ENCODE results near the gene TMEM131L.
"Not testable (repeated sequence)": the region's sequence is repeated elsewhere in the genome, so short reads cannot be mapped to it uniquely, and the experiment has no call there.

The TMEM131L gene

GRCh38 chr4:153564630-153565525, 98.7 kb downstream of the TMEM131L start:
- no peak for DNase-seq
- POLR2A ChIA-PET = no interaction called here
- Histone ChIP-seq H3K36me3 (ENCODE audit: control insufficient read depth in 4 of 4, insufficient read depth in 4 of 4, low read length in 3 of 4) (peaks cover 11 to 27% (median 18%) of the 10 kb centered on the region in 4 experiments), H3K4me3 (ENCODE audit: control insufficient read depth in 1 of 7, extremely low read depth in 1 of 7, insufficient read depth in 4 of 7, low read depth in 2 of 7, low read length in 6 of 7) (no peak overlapping the region), H3K27ac (ENCODE audit: insufficient read depth in 1 of 2, low read depth in 1 of 2, low read length in 2 of 2, poor library complexity in 1 of 2, severe bottlenecking in 2 of 2) (no peak overlapping the region), H3K4me1 (ENCODE audit: control extremely low read depth in 1 of 4, control insufficient read depth in 4 of 4, insufficient read depth in 4 of 4, low read length in 3 of 4) (no peaks in the 10 kb centered on the region), H3K27me3 (replicated peaks in 2 of 5; ENCODE audit: control insufficient read depth in 4 of 5, insufficient read depth in 5 of 5, low read length in 4 of 5) (no peaks in the 10 kb centered on the region), H3K9me3 (ENCODE audit: control extremely low read depth in 1 of 5, control insufficient read depth in 4 of 5, insufficient read depth in 2 of 5, low read depth in 1 of 5, low read length in 4 of 5) (peaks cover 0 to 8% (median 1%) of the 10 kb centered on the region in 5 experiments)
- CTCF ChIA-PET = interaction anchor here (0.8 to 2.6 kb wide), 3 partner anchors 9 to 148 kb away, joined by 3 to 8 read pairs (median 3); no protein-coding TSS in a partner anchor
- 98% methylated on average over 5 of the region's 7 CpGs for WGBS (ENCODE audit: insufficient coverage)

GRCh38 chr4:153566631-153567150, 100.5 kb downstream of the TMEM131L start:
- Histone ChIP-seq H3K4me3 (ENCODE audit: control insufficient read depth in 1 of 7, extremely low read depth in 1 of 7, insufficient read depth in 4 of 7, low read depth in 2 of 7, low read length in 6 of 7) (no peak overlapping the region), H3K9me3 (ENCODE audit: control extremely low read depth in 1 of 5, control insufficient read depth in 4 of 5, insufficient read depth in 2 of 5, low read depth in 1 of 5, low read length in 4 of 5) (no peaks in the 10 kb centered on the region), H3K36me3 (ENCODE audit: control insufficient read depth in 4 of 4, insufficient read depth in 4 of 4, low read length in 3 of 4) (peaks cover 6 to 13% (median 8%) of the 10 kb centered on the region in 4 experiments), H3K4me1 (ENCODE audit: control extremely low read depth in 1 of 4, control insufficient read depth in 4 of 4, insufficient read depth in 4 of 4, low read length in 3 of 4) (no peaks in the 10 kb centered on the region), H3K27me3 (replicated peaks in 2 of 5; ENCODE audit: control insufficient read depth in 4 of 5, insufficient read depth in 5 of 5, low read length in 4 of 5) (no peaks in the 10 kb centered on the region), H3K27ac (ENCODE audit: insufficient read depth in 1 of 2, low read depth in 1 of 2, low read length in 2 of 2, poor library complexity in 1 of 2, severe bottlenecking in 2 of 2) (no peak overlapping the region)
- ChIA-PET POLR2A (interaction anchor here (0.6 kb wide), 1 partner anchor 386 kb away, joined by 3 read pairs; no protein-coding TSS in a partner anchor), CTCF (interaction anchor here (1.7 kb wide), 1 partner anchor 226 kb away, joined by 3 read pairs; no protein-coding TSS in a partner anchor)
- 93% methylated on average over 6 of the region's 8 CpGs for WGBS (ENCODE audit: insufficient coverage)
- DNase-seq = no peak

- H3K9me3 ChIP-seq (ENCODE audit: control extremely low read depth in 1 of 5, control insufficient read depth in 4 of 5, insufficient read depth in 2 of 5, low read depth in 1 of 5, low read length in 4 of 5); DNase-seq; H3K4me1 ChIP-seq (ENCODE audit: control extremely low read depth in 1 of 4, control insufficient read depth in 4 of 4, insufficient read depth in 4 of 4, low read length in 3 of 4); H3K4me3 ChIP-seq (ENCODE audit: control insufficient read depth in 1 of 7, extremely low read depth in 1 of 7, insufficient read depth in 4 of 7, low read depth in 2 of 7, low read length in 6 of 7); H3K27ac ChIP-seq (ENCODE audit: insufficient read depth in 1 of 2, low read depth in 1 of 2, low read length in 2 of 2, poor library complexity in 1 of 2, severe bottlenecking in 2 of 2); H3K27me3 ChIP-seq (replicated peaks in 2 of 5; ENCODE audit: control insufficient read depth in 4 of 5, insufficient read depth in 5 of 5, low read length in 4 of 5): not testable (repeated sequence)
- ChIA-PET CTCF (interaction anchor here (1.2 to 1.7 kb wide), 3 partner anchors 84 to 227 kb away, joined by 3 to 4 read pairs (median 3); no protein-coding TSS in a partner anchor), POLR2A (interaction anchor here (0.6 kb wide), 1 partner anchor 387 kb away, joined by 3 read pairs; no protein-coding TSS in a partner anchor)
- H3K36me3 ChIP-seq (ENCODE audit: control insufficient read depth in 4 of 4, insufficient read depth in 4 of 4, low read length in 3 of 4) = peaks cover 6 to 13% (median 9%) of the 10 kb centered on the region in 4 experiments
- 80% methylated on average over 1 of the region's 3 CpGs for WGBS (ENCODE audit: insufficient coverage)
Measured at GRCh38 chr4:153567660-153568059, 101.5 kb downstream of the TMEM131L start.

GRCh38 chr4:153570228-153570973, 104.2 kb downstream of the TMEM131L start:
- Histone ChIP-seq H3K36me3 (ENCODE audit: control insufficient read depth in 4 of 4, insufficient read depth in 4 of 4, low read length in 3 of 4) (peaks cover 0 to 10% (median 2%) of the 10 kb centered on the region in 4 experiments), H3K27ac (ENCODE audit: insufficient read depth in 1 of 2, low read depth in 1 of 2, low read length in 2 of 2, poor library complexity in 1 of 2, severe bottlenecking in 2 of 2) (no peak overlapping the region), H3K9me3 (ENCODE audit: control extremely low read depth in 1 of 5, control insufficient read depth in 4 of 5, insufficient read depth in 2 of 5, low read depth in 1 of 5, low read length in 4 of 5) (no peaks in the 10 kb centered on the region), H3K4me3 (ENCODE audit: control insufficient read depth in 1 of 7, extremely low read depth in 1 of 7, insufficient read depth in 4 of 7, low read depth in 2 of 7, low read length in 6 of 7) (no peak overlapping the region), H3K4me1 (ENCODE audit: control extremely low read depth in 1 of 4, control insufficient read depth in 4 of 4, insufficient read depth in 4 of 4, low read length in 3 of 4) (peaks cover 0 to 11% (median 4%) of the 10 kb centered on the region in 4 experiments), H3K27me3 (replicated peaks in 2 of 5; ENCODE audit: control insufficient read depth in 4 of 5, insufficient read depth in 5 of 5, low read length in 4 of 5) (no peaks in the 10 kb centered on the region)
- WGBS (ENCODE audit: insufficient coverage) = 91% methylated on average over 7 of the region's 12 CpGs
- DNase-seq = no peak
- ChIA-PET CTCF (interaction anchor here (1.5 kb wide), 1 partner anchor 23 kb away, joined by 3 read pairs; no protein-coding TSS in a partner anchor), POLR2A (no interaction called here)

- no peak overlapping the region for H3K27ac ChIP-seq (ENCODE audit: insufficient read depth in 1 of 2, low read depth in 1 of 2, low read length in 2 of 2, poor library complexity in 1 of 2, severe bottlenecking in 2 of 2)
- no peaks in the 10 kb centered on the region for H3K9me3 ChIP-seq (ENCODE audit: control extremely low read depth in 1 of 5, control insufficient read depth in 4 of 5, insufficient read depth in 2 of 5, low read depth in 1 of 5, low read length in 4 of 5)
- WGBS (ENCODE audit: insufficient coverage) = 98% methylated on average over 3 of the region's 4 CpGs
- ChIA-PET CTCF (interaction anchor here (0.7 to 4.2 kb wide), 5 partner anchors 10 to 426 kb away, joined by 3 to 62 read pairs (median 4); partner anchors contain the start of gene MND1), POLR2A (no interaction called here)
- H3K4me1 ChIP-seq (ENCODE audit: control extremely low read depth in 1 of 4, control insufficient read depth in 4 of 4, insufficient read depth in 4 of 4, low read length in 3 of 4) = peaks cover 0 to 11% (median 4%) of the 10 kb centered on the region in 4 experiments
- H3K4me3 ChIP-seq (ENCODE audit: control insufficient read depth in 1 of 7, extremely low read depth in 1 of 7, insufficient read depth in 4 of 7, low read depth in 2 of 7, low read length in 6 of 7) = no peak overlapping the region
- no peak for DNase-seq
- peaks cover 0 to 10% (median 2%) of the 10 kb centered on the region in 4 experiments for H3K36me3 ChIP-seq (ENCODE audit: control insufficient read depth in 4 of 4, insufficient read depth in 4 of 4, low read length in 3 of 4)
- no peaks in the 10 kb centered on the region for H3K27me3 ChIP-seq (replicated peaks in 2 of 5; ENCODE audit: control insufficient read depth in 4 of 5, insufficient read depth in 5 of 5, low read length in 4 of 5)
Measured at GRCh38 chr4:153571006-153571545, 104.9 kb downstream of the TMEM131L start.

DNA sequence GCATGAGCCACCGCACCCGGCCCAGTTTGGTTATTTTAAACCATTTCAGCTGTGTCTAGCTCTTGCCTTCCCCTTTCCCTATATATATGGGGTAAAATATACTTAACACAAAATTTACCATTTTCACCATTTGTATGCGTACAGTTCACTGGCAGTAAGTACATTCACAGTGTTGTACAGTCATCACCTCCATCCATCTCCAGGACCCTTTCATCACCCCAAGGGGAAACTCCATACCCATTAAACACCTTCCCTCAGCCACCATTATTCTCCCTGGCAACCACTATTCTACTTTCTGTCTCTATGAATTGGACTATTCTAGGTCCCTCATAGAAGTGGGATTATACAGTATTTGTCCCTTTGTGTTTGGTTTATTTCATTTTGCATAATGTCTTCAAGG, 106.4 kb downstream of the TMEM131L start:
- CTCF ChIA-PET = interaction anchor here (0.7 to 4.2 kb wide), 5 partner anchors 11 to 416 kb away, joined by 3 to 62 read pairs (median 4); partner anchors contain the start of gene MND1
- Histone ChIP-seq H3K4me1 (ENCODE audit: control extremely low read depth in 1 of 4, control insufficient read depth in 4 of 4, insufficient read depth in 4 of 4, low read length in 3 of 4) (peaks cover 0 to 11% (median 4%) of the 10 kb centered on the region in 4 experiments), H3K27ac (ENCODE audit: insufficient read depth in 1 of 2, low read depth in 1 of 2, low read length in 2 of 2, poor library complexity in 1 of 2, severe bottlenecking in 2 of 2) (no peak overlapping the region)

More for the DNA sequence above, 106.4 kb downstream of the TMEM131L start:
- Histone ChIP-seq H3K4me3 (ENCODE audit: control insufficient read depth in 1 of 7, extremely low read depth in 1 of 7, insufficient read depth in 4 of 7, low read depth in 2 of 7, low read length in 6 of 7) (no peak overlapping the region), H3K36me3 (ENCODE audit: control insufficient read depth in 4 of 4, insufficient read depth in 4 of 4, low read length in 3 of 4) (peaks cover 0 to 7% (median 0%) of the 10 kb centered on the region in 4 experiments), H3K9me3 (ENCODE audit: control extremely low read depth in 1 of 5, control insufficient read depth in 4 of 5, insufficient read depth in 2 of 5, low read depth in 1 of 5, low read length in 4 of 5) (no peaks in the 10 kb centered on the region), H3K27me3 (replicated peaks in 2 of 5; ENCODE audit: control insufficient read depth in 4 of 5, insufficient read depth in 5 of 5, low read length in 4 of 5) (no peaks in the 10 kb centered on the region)
- DNase-seq = no peak
- POLR2A ChIA-PET = no interaction called here
- WGBS (ENCODE audit: insufficient coverage) = 80% methylated on average over 1 of the region's 3 CpGs
